Esophagus muscularis mucosa (tissue), 4 donors: ENCODE measurements around the gene AARSD1.
"Not testable (repeated sequence)": the region's sequence is repeated elsewhere in the genome, so short reads cannot be mapped to it uniquely, and the experiment has no call there.

Experiments used
- EP300 ChIP-seq: sonication (generic); formaldehyde crosslinking; IDR thresholded peaks from one replicate; pipeline ENCODE4 v1.6.1; 2017; ENCODE audit warnings: antibody characterized with exemption
- POLR2A ChIP-seq: fragments of 450-650 bp; IDR thresholded peaks from one replicate; pipeline ENCODE4 v1.6.1; 2017; ENCODE audit warnings: antibody characterized with exemption, moderate library complexity, mild to moderate bottlenecking, low read depth
- TF ChIP-seq, protein P1 (sequence below), 3 experiments: fragments of 200-600 bp in 2 of 3; fragments of 450-650 bp in 1 of 3; sonication (generic) in 2 of 3; IDR thresholded peaks; one replicate each; pipeline ENCODE4 v1.5.1; 2017 to 2019; ENCODE audit warnings: antibody characterized with exemption in 3 of 3, mild to moderate bottlenecking in 2 of 3, moderate library complexity in 1 of 3

DNA sequence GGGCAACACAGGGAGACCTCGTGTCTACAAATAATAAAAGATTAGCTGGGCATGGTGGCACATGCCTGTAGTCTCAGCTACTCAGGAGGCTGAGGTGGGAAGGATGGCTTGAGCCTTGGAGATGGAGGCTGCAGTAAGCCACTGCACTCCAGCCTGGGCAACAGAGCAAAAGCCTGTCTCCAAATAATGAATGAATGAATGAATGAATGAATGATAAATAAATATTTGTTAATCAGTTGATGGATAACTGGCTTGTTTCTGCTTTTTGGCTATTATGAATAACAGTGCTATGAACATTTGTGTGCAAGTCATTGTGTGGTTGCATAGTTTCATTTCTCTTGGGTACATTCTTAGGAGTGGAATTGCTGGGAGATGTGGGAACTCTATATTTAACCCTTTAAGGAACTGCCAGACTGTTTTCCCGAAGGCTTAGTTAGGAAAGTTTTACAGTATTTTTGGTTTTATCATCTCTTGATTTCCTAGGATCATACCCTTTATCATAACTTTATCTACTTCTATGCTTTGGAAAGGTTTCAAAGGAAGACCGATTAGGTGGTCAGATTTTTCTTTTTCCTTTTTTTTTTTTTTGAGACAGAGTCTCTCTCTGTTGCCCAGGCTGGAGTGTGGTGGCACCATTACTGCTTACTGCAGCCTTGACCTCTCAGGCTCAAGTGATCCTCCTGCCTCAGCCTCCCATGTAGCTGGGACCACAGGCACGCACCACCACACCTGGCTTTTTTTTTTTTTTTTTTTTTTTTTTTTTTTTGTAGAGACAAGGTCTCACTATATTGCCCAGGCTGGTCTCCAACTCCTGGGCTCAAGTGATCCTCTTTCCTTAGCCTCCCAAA lies 47.6 kb downstream of the AARSD1 start:
- TF ChIP-seq, protein P1, sequence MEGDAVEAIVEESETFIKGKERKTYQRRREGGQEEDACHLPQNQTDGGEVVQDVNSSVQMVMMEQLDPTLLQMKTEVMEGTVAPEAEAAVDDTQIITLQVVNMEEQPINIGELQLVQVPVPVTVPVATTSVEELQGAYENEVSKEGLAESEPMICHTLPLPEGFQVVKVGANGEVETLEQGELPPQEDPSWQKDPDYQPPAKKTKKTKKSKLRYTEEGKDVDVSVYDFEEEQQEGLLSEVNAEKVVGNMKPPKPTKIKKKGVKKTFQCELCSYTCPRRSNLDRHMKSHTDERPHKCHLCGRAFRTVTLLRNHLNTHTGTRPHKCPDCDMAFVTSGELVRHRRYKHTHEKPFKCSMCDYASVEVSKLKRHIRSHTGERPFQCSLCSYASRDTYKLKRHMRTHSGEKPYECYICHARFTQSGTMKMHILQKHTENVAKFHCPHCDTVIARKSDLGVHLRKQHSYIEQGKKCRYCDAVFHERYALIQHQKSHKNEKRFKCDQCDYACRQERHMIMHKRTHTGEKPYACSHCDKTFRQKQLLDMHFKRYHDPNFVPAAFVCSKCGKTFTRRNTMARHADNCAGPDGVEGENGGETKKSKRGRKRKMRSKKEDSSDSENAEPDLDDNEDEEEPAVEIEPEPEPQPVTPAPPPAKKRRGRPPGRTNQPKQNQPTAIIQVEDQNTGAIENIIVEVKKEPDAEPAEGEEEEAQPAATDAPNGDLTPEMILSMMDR (IDR thresholded peaks at IDR 0.05) = not testable (repeated sequence)
- TF ChIP-seq EP300, POLR2A: not testable (repeated sequence)
